Keratinocyte (primary cell): ENCODE results near the gene RRP7A.

Experiments
- EZH2 ChIP-seq: IDR thresholded peaks from one replicate; pipeline ENCODE4 v1.6.1; 2012; ENCODE audit warnings: inconsistent platforms, mild to moderate bottlenecking, low read length, moderate library complexity
- TF ChIP-seq, protein P1 (sequence below), 3 experiments: IDR thresholded peaks in 1 of 3; conservative IDR thresholded peaks in 1 of 3; optimal IDR thresholded peaks in 1 of 3; 2 replicates in 2 of 3; 3 replicates in 1 of 3; pipeline versions ENCODE3 to v1.5.1; 2011; ENCODE audit warnings: low read length in 3 of 3, mild to moderate bottlenecking in 3 of 3, moderate library complexity in 2 of 3, control low read depth in 1 of 3, inconsistent platforms in 1 of 3; ENCODE audit not compliant: insufficient read depth in 2 of 3; ENCODE audit errors: extremely low read depth in 1 of 3

DNA sequence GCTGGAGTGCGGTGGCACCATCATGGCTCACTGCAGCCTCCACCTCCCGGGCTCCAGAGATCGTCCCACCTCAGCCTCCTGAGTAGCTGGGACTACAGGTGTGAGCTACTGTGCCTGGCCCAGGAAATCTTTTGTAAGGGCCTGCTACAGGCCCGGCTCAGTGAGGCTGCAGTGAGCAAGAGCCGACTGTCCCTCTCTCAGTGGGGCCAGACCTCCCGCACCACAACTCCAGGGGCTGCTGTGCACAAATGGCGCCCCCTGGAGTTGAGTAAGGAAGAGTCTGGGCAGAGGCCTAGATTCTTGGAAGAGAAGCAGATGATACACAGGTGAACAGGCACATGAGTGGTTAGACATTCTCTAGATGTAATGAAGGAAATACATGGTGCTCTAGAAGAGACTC lies 41.2 kb upstream of the RRP7A start:
- TF ChIP-seq, protein P1, sequence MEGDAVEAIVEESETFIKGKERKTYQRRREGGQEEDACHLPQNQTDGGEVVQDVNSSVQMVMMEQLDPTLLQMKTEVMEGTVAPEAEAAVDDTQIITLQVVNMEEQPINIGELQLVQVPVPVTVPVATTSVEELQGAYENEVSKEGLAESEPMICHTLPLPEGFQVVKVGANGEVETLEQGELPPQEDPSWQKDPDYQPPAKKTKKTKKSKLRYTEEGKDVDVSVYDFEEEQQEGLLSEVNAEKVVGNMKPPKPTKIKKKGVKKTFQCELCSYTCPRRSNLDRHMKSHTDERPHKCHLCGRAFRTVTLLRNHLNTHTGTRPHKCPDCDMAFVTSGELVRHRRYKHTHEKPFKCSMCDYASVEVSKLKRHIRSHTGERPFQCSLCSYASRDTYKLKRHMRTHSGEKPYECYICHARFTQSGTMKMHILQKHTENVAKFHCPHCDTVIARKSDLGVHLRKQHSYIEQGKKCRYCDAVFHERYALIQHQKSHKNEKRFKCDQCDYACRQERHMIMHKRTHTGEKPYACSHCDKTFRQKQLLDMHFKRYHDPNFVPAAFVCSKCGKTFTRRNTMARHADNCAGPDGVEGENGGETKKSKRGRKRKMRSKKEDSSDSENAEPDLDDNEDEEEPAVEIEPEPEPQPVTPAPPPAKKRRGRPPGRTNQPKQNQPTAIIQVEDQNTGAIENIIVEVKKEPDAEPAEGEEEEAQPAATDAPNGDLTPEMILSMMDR (optimal IDR thresholded peaks at IDR 0.05 in 1 of 3, IDR thresholded peaks at IDR 0.05 in 1 of 3, conservative IDR thresholded peaks at IDR 0.05 in 1 of 3; ENCODE audit: extremely low read depth in 1 of 3, insufficient read depth in 2 of 3, low read length in 3 of 3), result peak; percentile 38 to 44 (median 44)
- no peak for TF ChIP-seq EZH2
